Spleen (tissue), 7 donors: Measurements from ENCODE around the gene EXOC6B.

Experiments used
- CTCF ChIP-seq, 11 experiments: fragments of 200-600 bp in 7 of 11; fragments of 450-650 bp in 4 of 11; sonication (generic) in 4 of 11; IDR thresholded peaks in 8 of 11; conservative IDR thresholded peaks in 3 of 11; 1 replicate in 7 of 11; 2 replicates in 4 of 11; pipeline versions ENCODE4 v1.4.0 to v1.8.0; 2016 to 2021; ENCODE audit warnings: antibody characterized with exemption in 11 of 11, inconsistent platforms in 4 of 11, mild to moderate bottlenecking in 1 of 11
- POLR2A ChIP-seq, 3 donors: fragments of 450-650 bp; IDR thresholded peaks; one replicate each; pipeline ENCODE4 v1.5.1; 2017; ENCODE audit warnings: antibody characterized with exemption in 3 of 3, mild to moderate bottlenecking in 1 of 3
- donor health status: DM: no; HTN: no; CAD: no; lungs with moderate emphysema.
- donor health status: DM: no; HTN: no; CAD: no.
- donor health status: DM: no; HTN: no; CAD: no.

- TF ChIP-seq CTCF (IDR thresholded peaks at IDR 0.05 in 8 of 11, conservative IDR thresholded peaks at IDR 0.05 in 3 of 11) = no peak
- no peak for TF ChIP-seq POLR2A (IDR thresholded peaks at IDR 0.05)
Observed at GRCh38 chr2:72710418-72711152, 115.2 kb downstream of the EXOC6B start.
